Fibroblast of the aortic adventitia (primary cell): ENCODE measurements around the gene SIGLEC15. TPM values are rescaled to one million over a fixed set of nuclear protein-coding genes. Genes with fewer than 3 reads are reported as not detected.

ENCODE experiments used
- DNase-seq: peaks from one replicate; pipeline ENCODE4 v3.0.0-alpha.2; 2010; ENCODE audit warnings: low read depth
- H3K4me3 ChIP-seq: 2 replicates; pipeline ENCODE4 v1.5.1; 2011; ENCODE audit warnings: low read depth, mild to moderate bottlenecking, control low read depth, low read length, moderate library complexity
- total RNA-seq: library from RNA; depleted of rRNA; stranded (reverse); fragments of >200 nt; gene quantifications from 2 replicates; pipeline ENCODE4 v1.2.3, GENCODE V29; 2012; ENCODE audit warnings: low replicate concordance
- TF ChIP-seq, protein P1 (sequence below): IDR thresholded peaks from 2 replicates; pipeline ENCODE4 v1.5.1; 2011; ENCODE audit warnings: mild to moderate bottlenecking, low read length, control low read depth, inconsistent platforms; ENCODE audit not compliant: insufficient read depth

The SIGLEC15 gene
- total RNA-seq, 1 donor: 8.4 TPM

DNA sequence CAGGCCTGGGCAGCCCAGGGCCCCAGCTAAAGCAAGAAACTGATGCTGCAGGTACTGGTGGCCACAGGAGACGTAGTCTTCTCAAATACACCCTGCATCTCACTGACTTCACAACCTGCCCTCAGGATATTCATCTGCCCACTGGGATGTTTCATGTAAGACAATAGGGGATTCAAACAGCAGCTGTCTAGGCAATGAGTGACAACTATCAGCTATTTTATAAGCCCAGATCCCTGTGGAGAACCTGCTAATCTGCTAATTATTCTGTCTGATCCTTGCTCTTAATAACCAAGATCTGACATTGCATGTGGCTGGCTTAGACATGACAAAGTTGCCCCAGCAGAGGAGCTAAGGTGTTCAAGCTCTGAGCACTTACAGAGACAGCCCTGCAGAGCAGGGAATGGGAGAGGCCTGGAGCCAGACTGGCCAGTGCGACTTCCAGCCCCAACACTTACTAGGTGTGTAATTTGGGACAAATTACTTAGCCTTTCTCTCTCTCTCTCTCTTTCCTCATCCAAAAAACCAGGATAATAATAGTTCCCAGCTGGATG, 28.6 kb downstream of the SIGLEC15 start:
- H3K4me3 ChIP-seq: no peak overlapping the region
- TF ChIP-seq, protein P1, sequence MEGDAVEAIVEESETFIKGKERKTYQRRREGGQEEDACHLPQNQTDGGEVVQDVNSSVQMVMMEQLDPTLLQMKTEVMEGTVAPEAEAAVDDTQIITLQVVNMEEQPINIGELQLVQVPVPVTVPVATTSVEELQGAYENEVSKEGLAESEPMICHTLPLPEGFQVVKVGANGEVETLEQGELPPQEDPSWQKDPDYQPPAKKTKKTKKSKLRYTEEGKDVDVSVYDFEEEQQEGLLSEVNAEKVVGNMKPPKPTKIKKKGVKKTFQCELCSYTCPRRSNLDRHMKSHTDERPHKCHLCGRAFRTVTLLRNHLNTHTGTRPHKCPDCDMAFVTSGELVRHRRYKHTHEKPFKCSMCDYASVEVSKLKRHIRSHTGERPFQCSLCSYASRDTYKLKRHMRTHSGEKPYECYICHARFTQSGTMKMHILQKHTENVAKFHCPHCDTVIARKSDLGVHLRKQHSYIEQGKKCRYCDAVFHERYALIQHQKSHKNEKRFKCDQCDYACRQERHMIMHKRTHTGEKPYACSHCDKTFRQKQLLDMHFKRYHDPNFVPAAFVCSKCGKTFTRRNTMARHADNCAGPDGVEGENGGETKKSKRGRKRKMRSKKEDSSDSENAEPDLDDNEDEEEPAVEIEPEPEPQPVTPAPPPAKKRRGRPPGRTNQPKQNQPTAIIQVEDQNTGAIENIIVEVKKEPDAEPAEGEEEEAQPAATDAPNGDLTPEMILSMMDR: no peak
- no peak for DNase-seq

DNA sequence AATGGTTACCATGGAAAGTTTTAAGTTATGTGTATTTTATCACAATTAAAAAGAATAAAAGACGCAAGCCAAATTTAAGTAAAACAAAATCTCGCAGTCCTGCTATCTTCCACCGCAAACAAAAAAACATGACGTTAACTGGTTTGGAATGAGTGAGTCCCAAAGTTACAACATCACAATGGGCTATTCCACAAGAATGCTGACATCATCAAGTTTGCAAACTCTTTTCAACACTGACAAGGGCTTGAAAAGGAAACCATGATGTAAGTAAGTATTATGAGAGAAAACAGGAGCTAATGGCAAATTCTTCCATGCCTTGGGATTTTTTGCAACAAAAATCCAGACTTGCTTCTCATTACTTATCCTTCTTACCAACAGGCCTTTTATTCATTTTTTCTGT, 31.1 kb downstream of the SIGLEC15 start:
- TF ChIP-seq, protein P1: no peak
- peak; percentile 92 for DNase-seq
- H3K4me3 ChIP-seq: no peak overlapping the region

DNA sequence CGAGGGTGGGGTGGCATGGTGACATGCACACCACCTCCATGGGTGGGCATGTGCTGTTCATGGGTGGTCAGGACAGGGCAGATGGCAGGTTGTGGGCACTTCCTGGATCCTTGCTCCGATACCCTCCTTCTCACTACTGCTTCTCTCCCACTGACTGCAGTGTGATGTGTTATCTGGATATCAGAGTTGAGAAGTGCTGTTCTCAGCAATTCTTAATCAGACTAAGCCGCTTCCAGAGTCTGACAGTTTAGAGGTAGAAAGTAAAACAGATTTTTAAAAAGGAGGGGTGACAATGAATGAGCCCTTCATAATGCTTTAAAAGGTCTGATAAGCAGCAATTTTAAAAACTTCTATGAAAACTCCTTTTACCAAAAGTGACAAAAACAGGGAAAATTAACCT, 33.9 kb downstream of the SIGLEC15 start:
- DNase-seq: no peak
- no peak overlapping the region for H3K4me3 ChIP-seq
- TF ChIP-seq, protein P1: no peak

DNA sequence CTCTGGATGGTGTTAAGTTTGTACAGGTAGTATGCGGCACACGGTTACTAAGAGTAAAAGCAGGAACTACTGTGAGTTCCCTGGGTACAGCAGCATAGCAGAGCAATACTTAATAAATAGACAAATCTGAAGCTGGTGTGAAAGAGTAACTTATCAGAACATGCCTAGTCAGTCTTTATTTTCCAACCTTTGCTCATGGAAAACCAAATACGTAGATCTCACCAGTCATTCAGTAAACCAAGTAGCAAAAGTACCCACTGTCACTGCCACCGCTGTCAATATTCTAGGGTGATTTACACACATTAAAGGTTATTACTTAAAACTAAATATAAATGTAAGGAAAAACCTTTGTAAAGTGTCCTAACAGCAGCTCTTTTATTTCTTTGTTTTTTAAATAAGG, 35.0 kb downstream of the SIGLEC15 start:
- TF ChIP-seq, protein P1: no peak
- H3K4me3 ChIP-seq: no peak overlapping the region
- no peak for DNase-seq

DNA sequence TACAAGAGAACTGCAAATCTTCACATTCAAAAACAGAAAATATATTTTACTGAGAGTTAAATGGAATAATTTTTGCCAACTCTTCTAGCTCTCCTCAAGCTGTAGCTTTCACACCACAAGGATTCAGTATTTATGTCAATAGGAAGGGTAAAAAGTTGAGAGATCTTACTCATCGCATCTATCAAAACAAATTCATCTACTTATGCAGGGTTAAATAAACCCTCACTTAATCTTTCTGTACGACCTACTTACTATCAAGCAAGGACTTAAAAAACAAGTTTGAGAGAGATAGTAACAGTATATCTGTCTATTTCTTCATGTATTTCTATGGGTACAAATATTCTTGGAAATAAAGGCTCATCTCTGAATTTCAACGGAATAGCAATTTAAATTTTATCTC, 35.5 kb downstream of the SIGLEC15 start:
- TF ChIP-seq, protein P1: no peak
- DNase-seq: no peak
- no peak overlapping the region for H3K4me3 ChIP-seq

DNA sequence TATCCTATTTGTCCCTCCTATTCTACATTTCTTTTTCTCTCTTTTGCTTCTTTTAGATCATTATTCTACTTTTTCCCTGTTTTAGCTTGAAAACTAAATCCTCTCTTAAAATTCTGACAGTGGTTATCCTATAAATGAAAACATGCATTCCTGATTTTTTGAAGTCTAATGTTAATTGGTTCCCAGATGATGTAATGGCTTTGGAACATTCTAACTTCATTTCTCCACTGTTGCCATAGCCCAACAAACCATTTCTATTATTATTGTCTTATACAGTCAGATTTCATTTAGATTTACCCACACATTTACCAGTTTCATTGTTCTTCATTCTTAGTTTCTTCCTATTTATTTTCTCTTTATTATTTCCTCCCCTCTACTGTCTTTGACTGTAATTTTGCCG, 36.5 kb downstream of the SIGLEC15 start:
- DNase-seq: no peak
- no peak overlapping the region for H3K4me3 ChIP-seq
- TF ChIP-seq, protein P1: no peak

DNA sequence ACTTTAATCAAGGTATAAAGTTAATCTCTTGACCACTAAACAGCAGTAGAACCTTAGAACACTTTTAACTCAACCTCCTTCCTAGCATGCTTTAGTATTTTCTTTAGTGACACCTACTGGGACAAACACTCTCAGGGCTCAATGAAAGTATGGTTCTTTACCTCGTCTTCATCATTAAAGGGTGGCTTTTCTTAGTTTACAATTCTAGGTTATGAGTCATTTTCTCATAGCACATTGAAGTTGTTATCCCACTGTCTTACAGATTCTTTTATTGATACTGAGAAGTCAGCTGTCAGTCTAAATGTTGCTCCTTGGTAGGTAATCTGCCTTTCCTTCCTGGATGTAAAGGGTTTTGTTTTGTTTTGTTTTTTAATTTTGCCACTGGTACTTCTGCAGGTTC, 38.0 kb downstream of the SIGLEC15 start:
- no peak for DNase-seq
- no peak overlapping the region for H3K4me3 ChIP-seq
- TF ChIP-seq, protein P1: no peak
